Central memory CD8-positive, alpha-beta T cell (primary cell): ENCODE results near the gene COG1.

Experiments
- ATAC-seq: fragments of 150-1000 bp; cut with Tn5 transposase; replicated peaks from 2 replicates; pipeline ENCODE4 v1.10.0; 2022; ENCODE audit warnings: mild to moderate bottlenecking, moderate FRiP score, moderate number of reproducible peaks; ENCODE audit not compliant: poor library complexity, severe bottlenecking; ENCODE audit errors: extremely low read depth
- DNase-seq, 2 donors: peaks; one replicate each; pipeline ENCODE4 v3.0.0; 2021; ENCODE audit warnings: low spot score in 2 of 2
- H3K27ac Mint-ChIP-seq: one replicate; pipeline ENCODE4 v1.8.0; 2022; ENCODE audit warnings: low read depth, mild to moderate bottlenecking, moderate library complexity, mixed read lengths
- H3K27me3 Mint-ChIP-seq: one replicate; pipeline ENCODE4 v1.8.0; 2022; ENCODE audit warnings: mixed read lengths
- H3K36me3 Mint-ChIP-seq: one replicate; pipeline ENCODE4 v1.8.0; 2022; ENCODE audit warnings: mild to moderate bottlenecking, moderate library complexity, mixed read lengths; ENCODE audit not compliant: insufficient read depth
- H3K4me1 Mint-ChIP-seq: one replicate; pipeline ENCODE4 v1.8.0; 2022; ENCODE audit warnings: mixed read lengths
- H3K4me3 Mint-ChIP-seq: one replicate; pipeline ENCODE4 v1.8.0; 2022; ENCODE audit warnings: mild to moderate bottlenecking, moderate library complexity, mixed read lengths
- H3K9me3 Mint-ChIP-seq: one replicate; pipeline ENCODE4 v1.8.0; 2022; ENCODE audit warnings: mixed read lengths

The COG1 gene

GRCh38 chr17:73230088-73230487 is 37.2 kb downstream of the COG1 start:
- ATAC-seq (no peak), DNase-seq (no peak)
- peaks cover 72% of the 10 kb centered on the region for H3K4me1 Mint-ChIP-seq
- peak overlapping the region; percentile 93 for H3K4me3 Mint-ChIP-seq
- H3K36me3 Mint-ChIP-seq = peaks cover 23% of the 10 kb centered on the region
- peak overlapping the region; percentile 49 for H3K27ac Mint-ChIP-seq
- no peaks in the 10 kb centered on the region for H3K9me3 Mint-ChIP-seq
- H3K27me3 Mint-ChIP-seq = no peaks in the 10 kb centered on the region

DNA sequence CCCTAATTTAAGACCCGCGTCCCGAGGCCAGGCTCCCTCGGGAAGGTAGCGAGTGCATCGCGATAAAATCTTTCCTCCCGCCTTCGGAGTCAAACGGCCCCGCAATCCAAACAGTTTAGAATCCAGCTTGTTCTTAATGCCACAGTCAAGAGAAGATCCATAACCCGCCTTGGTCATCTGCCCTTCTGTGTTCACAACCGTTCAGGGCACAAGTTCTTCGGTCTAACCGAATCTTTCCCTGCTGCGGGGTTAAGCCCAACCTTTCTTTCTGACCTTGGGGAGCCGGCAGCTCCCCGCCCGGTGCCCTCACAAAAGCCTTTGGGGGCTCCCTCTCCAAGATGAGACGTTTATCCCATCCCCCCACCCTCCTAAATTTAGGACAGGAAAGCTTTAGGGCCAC is 38.5 kb downstream of the COG1 start:
- H3K36me3 Mint-ChIP-seq = peaks cover 24% of the 10 kb centered on the region
- no peak for DNase-seq
- H3K9me3 Mint-ChIP-seq = no peaks in the 10 kb centered on the region
- H3K4me3 Mint-ChIP-seq = peak overlapping the region; percentile 93
- peak overlapping the region; percentile 97 for H3K27ac Mint-ChIP-seq
- no peaks in the 10 kb centered on the region for H3K27me3 Mint-ChIP-seq
- peaks cover 79% of the 10 kb centered on the region for H3K4me1 Mint-ChIP-seq
- no peak for ATAC-seq

DNA sequence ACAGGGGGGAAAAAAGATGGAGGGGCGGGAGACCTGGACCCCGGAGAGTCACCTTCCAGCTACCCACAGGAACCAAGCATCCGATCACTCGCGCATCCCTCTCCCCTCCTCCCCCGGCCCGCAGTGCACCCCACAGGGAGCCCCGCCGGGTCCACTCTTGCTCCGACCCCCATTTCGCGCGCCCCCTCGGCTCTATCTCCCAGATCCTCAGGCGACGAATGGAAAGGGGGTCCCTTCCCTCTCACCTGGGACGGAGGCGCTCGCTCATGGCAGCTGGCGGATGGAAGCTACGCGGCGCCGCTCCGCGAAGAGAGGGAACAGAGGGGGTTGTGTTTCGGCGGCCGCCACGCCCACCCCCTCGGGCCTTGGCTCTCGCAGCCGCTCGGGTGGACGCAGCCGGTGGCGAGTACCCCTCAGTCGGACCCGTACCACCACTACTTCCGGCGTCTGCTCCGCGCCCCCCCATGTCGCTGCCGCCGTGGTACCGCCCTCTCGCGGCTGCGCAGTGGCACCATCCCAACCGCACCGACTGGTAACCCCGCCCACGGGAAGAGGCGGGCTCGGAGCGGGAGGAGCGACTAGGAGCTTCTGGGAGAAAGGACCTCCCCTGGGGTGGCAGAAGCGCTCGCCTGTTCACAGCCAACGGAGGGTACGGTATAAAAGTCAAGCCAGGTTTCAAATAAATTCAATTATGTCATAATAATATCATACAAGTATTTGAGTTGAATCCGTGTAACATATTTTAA is 39.2 kb downstream of the COG1 start:
- no peaks in the 10 kb centered on the region for H3K27me3 Mint-ChIP-seq
- DNase-seq = peak; percentile 95 to 96
- H3K36me3 Mint-ChIP-seq = peaks cover 21% of the 10 kb centered on the region
- ATAC-seq = peak; percentile 87
- peaks cover 78% of the 10 kb centered on the region for H3K4me1 Mint-ChIP-seq
- H3K27ac Mint-ChIP-seq = peak overlapping the region; percentile 97
- peak overlapping the region; percentile 93 for H3K4me3 Mint-ChIP-seq
- no peaks in the 10 kb centered on the region for H3K9me3 Mint-ChIP-seq

GRCh38 chr17:73232587-73233373 is 39.9 kb downstream of the COG1 start:
- Mint-ChIP-seq H3K4me3 (peak overlapping the region; percentile 93), H3K27ac (peak overlapping the region; percentile 97), H3K27me3 (no peaks in the 10 kb centered on the region), H3K9me3 (no peaks in the 10 kb centered on the region), H3K4me1 (peaks cover 75% of the 10 kb centered on the region), H3K36me3 (peaks cover 19% of the 10 kb centered on the region)
- DNase-seq (no peak), ATAC-seq (peak; percentile 40)

DNA sequence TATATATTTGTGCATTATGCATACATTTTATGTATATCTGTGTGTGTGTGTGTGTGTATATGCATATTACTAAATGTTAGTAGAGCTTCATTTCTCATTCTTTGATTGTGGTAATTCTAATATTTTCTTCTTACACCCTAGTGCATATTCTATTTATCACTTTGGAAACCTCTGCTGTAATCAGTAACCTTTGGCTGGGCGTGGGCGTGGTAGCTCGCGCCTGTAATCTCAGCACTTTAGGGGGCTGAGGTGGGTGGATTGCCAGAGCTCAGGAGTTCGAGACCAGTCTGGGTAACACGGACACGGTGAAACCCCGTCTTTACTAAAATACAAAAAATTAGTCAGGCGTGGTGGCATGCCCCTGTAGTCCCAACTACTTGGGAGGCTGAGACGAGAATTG is 41.9 kb downstream of the COG1 start:
- ATAC-seq = no peak
- Mint-ChIP-seq H3K4me3 (no peak overlapping the region), H3K27me3 (no peaks in the 10 kb centered on the region)

DNA sequence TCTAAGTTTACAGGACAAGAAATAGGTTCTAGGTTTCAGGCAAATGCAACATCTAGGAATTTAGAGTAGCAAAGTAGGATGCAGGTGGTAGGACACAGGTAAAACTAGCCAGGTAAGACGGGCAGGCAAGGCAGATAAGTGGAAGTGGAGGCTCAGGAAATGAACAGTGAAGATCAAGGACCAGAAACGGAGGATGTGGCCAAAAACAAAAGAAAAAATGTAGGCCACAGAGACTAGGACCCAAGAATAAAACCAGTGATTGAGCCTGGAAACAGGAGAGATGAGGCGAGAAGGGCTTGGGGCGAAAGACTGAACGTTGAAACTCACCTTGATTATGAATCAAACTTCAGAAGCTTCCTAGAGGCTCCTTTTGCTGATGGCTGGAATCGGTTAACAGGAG is 44.9 kb downstream of the COG1 start:
- DNase-seq = no peak
- Mint-ChIP-seq H3K36me3 (peaks cover 12% of the 10 kb centered on the region), H3K4me1 (peaks cover 48% of the 10 kb centered on the region), H3K27me3 (no peaks in the 10 kb centered on the region), H3K27ac (peak overlapping the region; percentile 42), H3K9me3 (no peaks in the 10 kb centered on the region), H3K4me3 (peak overlapping the region; percentile 11)
- ATAC-seq = no peak

More for the DNA sequence above, 41.9 kb downstream of the COG1 start:
- no peak for DNase-seq
- Mint-ChIP-seq H3K27ac (no peak overlapping the region), H3K9me3 (no peaks in the 10 kb centered on the region), H3K4me1 (peaks cover 66% of the 10 kb centered on the region), H3K36me3 (peaks cover 19% of the 10 kb centered on the region)

DNA sequence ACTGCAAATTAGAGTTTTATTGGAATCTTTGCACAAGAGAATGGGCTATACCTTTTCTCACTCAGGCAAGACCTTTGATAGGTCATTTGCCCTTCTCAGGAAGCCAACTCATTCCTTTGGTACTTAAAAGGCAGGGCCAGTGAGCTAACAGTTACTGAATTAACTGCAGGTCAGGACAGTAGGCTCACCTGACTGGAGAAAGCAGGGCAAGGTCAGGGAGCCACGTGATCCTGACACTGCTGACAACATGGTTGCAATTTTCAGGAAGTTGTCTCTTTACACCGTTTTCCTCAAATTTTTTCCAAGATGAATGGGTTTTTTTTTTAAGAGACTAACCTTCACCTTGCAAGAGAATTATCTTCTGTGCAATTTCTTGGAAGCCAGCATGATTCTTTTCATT is 47.7 kb downstream of the COG1 start:
- Mint-ChIP-seq H3K27me3 (no peaks in the 10 kb centered on the region), H3K36me3 (peaks cover 14% of the 10 kb centered on the region), H3K9me3 (no peaks in the 10 kb centered on the region), H3K4me1 (peaks cover 32% of the 10 kb centered on the region), H3K27ac (no peak overlapping the region), H3K4me3 (no peak overlapping the region)
- DNase-seq = no peak
- no peak for ATAC-seq

- DNase-seq (no peak), ATAC-seq (no peak)
- Mint-ChIP-seq H3K27me3 (no peaks in the 10 kb centered on the region), H3K36me3 (peaks cover 24% of the 10 kb centered on the region), H3K4me3 (no peak overlapping the region), H3K27ac (no peak overlapping the region), H3K9me3 (no peaks in the 10 kb centered on the region), H3K4me1 (no peaks in the 10 kb centered on the region)
Measured at GRCh38 chr17:73247726-73248125, 54.9 kb downstream of the COG1 start.

- no peak for ATAC-seq
- Mint-ChIP-seq H3K36me3 (peaks cover 20% of the 10 kb centered on the region), H3K9me3 (no peaks in the 10 kb centered on the region), H3K27ac (no peak overlapping the region), H3K27me3 (no peaks in the 10 kb centered on the region), H3K4me3 (no peak overlapping the region), H3K4me1 (no peaks in the 10 kb centered on the region)
- DNase-seq = no peak
Measured at GRCh38 chr17:73248532-73248931, 55.7 kb downstream of the COG1 start.

GRCh38 chr17:73249700-73250099 is 56.8 kb downstream of the COG1 start:
- no peaks in the 10 kb centered on the region for H3K4me1 Mint-ChIP-seq
- DNase-seq (no peak), ATAC-seq (no peak)
- H3K4me3 Mint-ChIP-seq = no peak overlapping the region
- H3K9me3 Mint-ChIP-seq = no peaks in the 10 kb centered on the region
- peaks cover 14% of the 10 kb centered on the region for H3K36me3 Mint-ChIP-seq
- H3K27me3 Mint-ChIP-seq = no peaks in the 10 kb centered on the region
- no peak overlapping the region for H3K27ac Mint-ChIP-seq

DNA sequence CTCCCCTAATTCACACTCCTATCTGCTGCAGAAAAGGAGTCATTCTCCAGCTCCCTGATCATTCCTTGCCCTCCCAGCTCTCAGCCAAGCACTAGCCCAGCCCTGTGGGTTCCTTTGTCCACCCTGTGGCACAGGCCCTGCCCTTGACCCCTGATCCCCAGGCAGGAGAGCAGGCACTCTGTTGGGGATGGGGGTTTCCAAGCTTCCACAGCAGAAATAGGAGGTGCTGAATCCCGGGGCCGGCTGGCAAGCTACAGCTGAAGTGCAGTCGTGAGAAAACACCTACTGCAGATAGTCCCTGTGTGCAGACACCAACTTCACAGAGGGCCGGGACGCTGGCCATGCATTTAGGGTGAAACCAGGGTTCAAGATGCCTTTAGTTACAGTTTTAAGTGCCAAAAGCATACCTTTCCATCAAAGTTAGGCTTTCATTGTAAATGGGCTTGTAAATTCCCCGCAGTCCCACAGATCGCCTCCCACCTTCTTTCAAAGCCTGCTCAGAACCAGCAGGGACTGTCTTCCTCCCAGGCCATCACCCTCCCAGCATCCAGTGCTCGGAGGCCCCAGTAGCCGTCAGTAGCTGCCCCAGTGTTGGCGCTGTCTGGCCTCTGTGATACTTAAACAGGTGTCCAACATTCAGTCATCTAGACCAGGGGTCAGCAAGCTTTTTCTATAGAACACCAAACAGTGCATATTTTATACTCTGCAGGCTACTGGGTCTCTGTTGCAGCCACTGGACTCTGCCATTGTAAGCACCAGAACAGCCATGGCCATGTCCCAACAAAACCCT is 58.2 kb downstream of the COG1 start:
- H3K27me3 Mint-ChIP-seq = no peaks in the 10 kb centered on the region
- peaks cover 10% of the 10 kb centered on the region for H3K36me3 Mint-ChIP-seq
- no peak overlapping the region for H3K4me3 Mint-ChIP-seq
- H3K27ac Mint-ChIP-seq = no peak overlapping the region
- H3K9me3 Mint-ChIP-seq = no peaks in the 10 kb centered on the region
- ATAC-seq (no peak), DNase-seq (no peak)
- peaks cover 6% of the 10 kb centered on the region for H3K4me1 Mint-ChIP-seq

DNA sequence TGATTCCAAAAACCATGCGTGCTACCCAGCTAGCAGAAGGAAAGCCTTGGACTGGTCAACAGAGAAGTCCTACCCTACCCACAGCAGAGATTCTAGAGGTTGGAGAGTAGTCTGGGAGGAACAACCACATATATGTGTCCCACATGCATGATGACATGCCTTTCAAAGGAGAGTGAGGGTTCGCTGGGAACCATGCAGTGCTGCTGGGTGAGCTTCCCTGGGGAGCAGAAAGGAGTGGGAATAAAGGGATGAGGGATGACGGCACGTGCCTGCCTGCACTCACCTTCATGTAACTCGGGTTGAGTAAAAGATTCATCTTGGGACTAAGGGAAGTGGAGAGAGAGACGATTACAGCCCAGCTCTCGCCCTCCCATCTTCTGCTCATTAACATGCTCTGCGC is 59.0 kb downstream of the COG1 start:
- Mint-ChIP-seq H3K4me1 (peaks cover 7% of the 10 kb centered on the region), H3K4me3 (no peak overlapping the region), H3K36me3 (peaks cover 8% of the 10 kb centered on the region), H3K27me3 (no peaks in the 10 kb centered on the region), H3K27ac (no peak overlapping the region), H3K9me3 (no peaks in the 10 kb centered on the region)
- ATAC-seq = no peak
- DNase-seq = no peak
